HG02623 (cell line): ENCODE measurements around the gene USF3.

Experiments used
- ATAC-seq: cut with Tn5 transposase; IDR thresholded peaks from one replicate; pipeline ENCODE4 v1.9.1; 2021; ENCODE audit warnings: moderate library complexity; ENCODE audit not compliant: unreplicated experiment

Gene USF3

GRCh38 chr3:113697500-113698090 lies 1.2 kb upstream of the USF3 start:
- ATAC-seq, result no peak

DNA sequence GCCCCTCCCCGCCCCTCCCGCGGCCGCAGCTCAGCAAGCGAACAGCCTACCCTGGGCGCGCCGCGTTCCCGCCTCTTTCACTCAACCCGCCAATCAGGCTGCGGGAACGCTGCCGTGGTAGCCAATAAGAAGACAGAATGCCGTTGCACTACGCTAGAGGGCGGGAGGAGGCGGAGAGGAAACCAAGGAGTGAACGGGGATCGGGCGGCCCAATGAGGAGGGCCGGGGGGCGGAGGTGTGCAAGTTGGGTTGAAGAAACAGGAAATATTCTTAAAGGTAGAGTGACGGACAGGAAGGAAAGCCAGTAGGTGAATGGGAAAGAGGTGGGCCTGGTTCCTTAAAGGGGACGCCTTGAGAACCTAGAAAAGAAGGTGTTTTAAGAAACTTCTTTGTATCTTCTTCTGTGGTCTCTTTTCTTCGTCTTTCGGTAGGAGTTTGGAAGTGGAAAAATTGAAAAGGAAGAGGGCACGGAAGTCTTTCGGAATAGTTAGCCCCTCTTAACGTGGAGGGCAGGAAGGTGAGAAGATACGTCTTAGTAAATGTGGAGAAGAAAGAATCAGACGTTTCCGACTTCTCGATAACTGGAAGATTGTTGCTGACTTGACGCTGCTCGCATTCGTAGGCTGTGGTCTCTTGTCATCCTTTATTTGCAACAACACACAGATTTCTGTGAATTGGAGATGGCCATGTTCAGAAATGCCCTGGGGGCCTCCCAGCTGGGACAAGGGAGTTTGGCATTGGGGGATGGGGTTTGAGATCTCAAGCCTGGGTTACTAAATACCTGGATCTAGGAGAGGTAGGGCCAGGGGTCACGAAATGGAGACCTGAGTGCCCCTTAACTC lies 437 bp upstream of the USF3 start:
- peak; percentile 92 for ATAC-seq

DNA sequence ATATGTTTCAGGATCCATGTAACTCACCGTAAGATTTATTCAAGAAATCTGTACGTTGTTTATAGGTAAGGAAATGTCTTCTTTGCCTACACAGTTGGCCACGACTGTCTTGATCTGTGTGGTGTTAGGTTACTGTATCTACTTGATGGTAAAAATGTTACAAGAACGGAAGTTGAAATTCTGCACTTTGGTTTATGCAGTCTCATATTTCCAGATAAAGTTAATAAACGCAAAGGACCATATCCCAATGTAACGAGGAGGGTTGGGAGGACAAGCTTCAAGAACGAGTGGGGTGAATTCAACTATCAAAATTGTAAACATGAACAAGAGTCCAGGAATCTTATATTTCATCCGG lies 1.0 kb downstream of the USF3 start:
- ATAC-seq, result no peak

DNA sequence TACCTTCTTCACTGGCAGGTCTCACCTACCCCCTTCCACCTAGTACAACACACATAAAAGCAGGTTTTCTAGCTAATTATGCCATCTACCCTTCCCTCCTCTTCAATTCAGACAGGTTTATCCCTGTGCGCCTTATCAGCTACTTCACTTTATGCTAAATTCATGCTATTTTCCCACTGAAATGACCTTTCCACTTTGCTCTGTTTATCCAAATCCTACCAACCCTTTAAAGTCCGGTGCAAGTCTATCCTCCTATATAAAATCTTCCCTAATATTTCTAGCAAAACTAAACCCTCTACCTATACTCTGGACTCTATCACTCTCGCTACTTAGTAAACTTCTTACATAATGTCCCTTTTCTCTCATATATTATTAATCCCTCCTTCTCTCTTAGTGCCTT lies 6.0 kb downstream of the USF3 start:
- no peak for ATAC-seq

DNA sequence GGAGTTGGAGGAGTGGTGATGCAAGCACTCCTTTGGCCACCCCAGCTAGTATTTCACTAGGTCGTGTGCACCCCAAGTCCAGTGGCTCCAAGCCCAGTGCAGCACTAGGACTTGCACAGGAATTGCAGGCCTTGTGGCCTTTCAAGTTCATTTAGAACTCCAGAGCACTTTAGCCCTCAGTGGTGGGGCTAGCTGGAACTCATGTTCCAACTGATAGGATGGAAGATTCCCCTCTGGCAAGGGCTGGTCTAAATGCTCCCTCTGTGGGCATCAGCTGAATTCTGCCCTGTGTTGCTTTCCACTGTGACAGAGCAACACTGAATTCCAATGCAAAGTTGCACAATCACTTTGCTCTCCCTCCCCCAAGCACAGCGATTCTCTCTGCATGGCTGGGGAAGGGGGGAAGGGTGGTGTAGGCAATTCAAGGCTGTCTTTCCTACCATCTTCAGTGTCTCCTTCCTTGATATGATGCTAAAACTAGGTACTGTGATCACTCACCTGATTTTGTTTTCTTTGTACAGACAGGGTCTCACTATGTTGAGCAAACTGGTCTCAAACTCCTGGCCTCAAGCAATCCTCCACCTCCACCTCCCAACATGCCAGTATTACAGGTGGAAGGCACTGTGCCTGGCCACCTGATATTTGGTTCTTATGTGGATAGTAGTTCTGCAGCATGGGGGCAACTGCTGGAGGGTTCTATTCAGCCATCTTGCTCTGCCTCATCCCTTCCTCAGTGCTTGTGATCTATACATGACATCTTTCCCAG lies 10.3 kb downstream of the USF3 start:
- no peak for ATAC-seq

GRCh38 chr3:113685124-113685523 lies 11.3 kb downstream of the USF3 start:
- ATAC-seq, result no peak

DNA sequence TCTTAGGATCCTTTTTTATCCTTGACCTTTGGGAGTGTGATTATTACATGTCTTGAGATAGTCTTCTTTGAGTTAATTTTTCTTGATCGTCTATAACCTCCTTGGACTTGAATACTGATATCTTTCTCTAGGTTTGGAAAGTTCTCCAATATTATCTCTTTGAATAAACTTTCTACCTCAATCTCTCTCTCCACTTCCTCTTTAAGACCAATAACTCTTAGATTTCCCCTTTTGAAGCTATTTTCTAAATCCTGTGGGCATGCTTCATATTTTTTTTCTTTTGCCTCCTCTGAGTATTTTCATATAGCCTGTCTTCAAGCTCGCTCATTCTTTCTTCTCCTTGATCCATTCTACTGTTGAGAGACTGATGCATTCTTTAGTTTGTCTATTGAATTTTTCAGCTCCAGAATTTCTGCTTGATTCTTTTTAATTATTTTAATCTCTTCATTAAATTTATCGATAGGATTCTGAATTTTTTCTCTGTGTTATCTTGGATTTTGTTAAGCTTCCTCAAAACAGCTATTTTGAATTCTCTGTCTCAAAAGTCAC lies 12.1 kb downstream of the USF3 start:
- ATAC-seq, result no peak

- ATAC-seq, result no peak
Measured at GRCh38 chr3:113678773-113679172, 17.7 kb downstream of the USF3 start.

- no peak for ATAC-seq
Measured at GRCh38 chr3:113677737-113678136, 18.7 kb downstream of the USF3 start.

- ATAC-seq, result no peak
Measured at GRCh38 chr3:113676261-113676660, 20.2 kb downstream of the USF3 start.

DNA sequence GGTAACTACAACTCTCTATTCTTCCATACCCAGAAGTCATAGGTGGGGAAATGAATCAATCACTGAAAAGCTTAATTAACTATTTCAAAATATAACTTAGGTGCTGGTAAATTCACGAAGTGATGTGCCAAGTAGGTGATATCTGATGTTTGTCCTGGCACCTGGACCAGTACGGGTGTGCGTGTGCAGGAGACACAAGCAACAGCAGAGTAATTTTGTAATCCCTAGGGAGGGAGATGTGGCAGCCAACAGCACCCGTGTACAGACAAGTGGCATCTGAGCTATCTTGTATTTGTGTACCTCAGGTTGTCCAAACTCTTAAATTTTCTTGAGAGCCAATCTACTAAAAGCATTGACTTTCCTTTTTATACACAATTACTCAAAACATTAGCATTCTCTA lies 22.8 kb downstream of the USF3 start:
- ATAC-seq, result no peak

DNA sequence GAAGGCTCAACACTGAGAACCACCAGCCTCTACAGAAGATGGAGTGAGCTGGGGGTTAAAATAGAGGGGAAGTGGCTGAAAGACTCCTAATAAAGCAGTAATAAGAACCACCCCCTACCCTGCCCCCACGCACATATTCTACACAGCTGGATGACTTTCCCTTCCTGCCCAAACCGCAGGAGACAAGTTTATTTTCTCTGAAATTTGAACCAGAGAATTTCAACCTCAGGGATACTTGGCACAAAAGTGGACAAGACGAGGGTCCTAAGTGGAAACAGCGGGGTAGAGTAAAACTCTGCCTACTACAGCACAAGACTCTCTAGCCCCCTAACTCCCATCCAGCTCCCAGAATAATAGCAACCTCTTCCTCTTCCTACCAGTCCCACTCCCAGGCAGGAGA lies 28.4 kb downstream of the USF3 start:
- ATAC-seq, result no peak

GRCh38 chr3:113664523-113665094 lies 31.8 kb downstream of the USF3 start:
- no peak for ATAC-seq

DNA sequence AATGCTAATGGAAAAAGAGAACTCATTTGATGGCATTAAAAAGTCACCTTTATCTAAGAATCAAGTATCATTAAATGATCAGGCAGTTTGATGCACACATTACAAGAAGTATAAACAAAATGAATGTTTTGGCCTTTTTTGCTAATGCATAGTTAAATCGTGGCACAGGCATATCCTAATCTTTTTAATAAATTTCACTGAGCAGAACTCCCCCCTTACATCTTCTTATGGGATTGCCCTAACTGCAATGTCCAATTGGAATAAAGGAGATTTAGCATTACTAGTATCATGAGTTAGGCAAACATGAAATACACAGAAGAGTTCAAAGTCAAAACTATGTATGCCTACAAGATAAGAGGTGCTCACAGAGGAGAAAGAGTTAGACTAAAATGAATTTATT lies 32.7 kb downstream of the USF3 start:
- ATAC-seq, result no peak

- ATAC-seq, result no peak
Measured at GRCh38 chr3:113663324-113663750, 33.1 kb downstream of the USF3 start.

GRCh38 chr3:113662824-113663223 lies 33.6 kb downstream of the USF3 start:
- no peak for ATAC-seq

- no peak for ATAC-seq
Measured at GRCh38 chr3:113660896-113661295, 35.5 kb downstream of the USF3 start.

DNA sequence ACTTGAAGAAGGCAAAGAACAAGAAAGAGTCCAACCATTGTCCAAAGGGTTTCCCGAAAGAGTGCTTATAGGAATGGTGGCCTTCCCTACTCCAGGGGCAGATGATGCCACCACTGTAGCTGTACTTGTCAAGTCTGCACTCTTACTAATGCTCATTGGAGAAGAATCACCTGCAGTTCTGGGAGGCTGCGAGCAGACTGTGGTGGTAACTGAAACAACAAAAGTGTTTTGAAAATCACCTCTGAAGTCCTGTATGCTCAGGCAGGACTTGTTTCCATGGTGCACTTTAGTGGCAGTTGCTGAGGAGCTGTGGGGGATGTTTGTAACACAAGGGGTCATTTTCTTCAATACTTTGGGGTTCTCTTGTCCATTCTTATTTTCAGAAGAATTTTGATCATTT lies 36.0 kb downstream of the USF3 start:
- ATAC-seq, result no peak

- ATAC-seq, result no peak
Measured at GRCh38 chr3:113659996-113660395, 36.4 kb downstream of the USF3 start.

DNA sequence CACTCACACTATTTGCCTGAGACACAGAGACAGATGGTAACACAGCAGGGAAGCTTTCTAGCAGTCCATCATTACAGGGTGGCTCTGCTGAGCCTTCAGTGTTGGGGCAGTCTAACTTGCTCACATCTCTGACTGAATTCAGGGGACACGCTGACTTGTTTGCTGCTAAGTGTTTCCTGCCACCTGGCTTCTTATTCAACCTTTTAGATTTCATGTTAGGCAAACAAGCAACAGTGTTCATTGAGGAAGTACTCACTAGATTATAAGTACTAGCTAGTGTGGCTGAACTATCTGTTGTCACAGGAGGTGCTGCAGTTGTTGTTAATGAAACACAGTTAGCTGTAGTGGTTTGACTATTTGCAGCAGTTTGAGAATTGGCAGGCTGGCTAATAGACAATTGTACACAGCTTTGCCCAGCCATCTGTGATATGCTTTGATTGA lies 37.3 kb downstream of the USF3 start:
- ATAC-seq, result no peak

- ATAC-seq, result no peak
Measured at GRCh38 chr3:113658107-113658506, 38.3 kb downstream of the USF3 start.
